SH-SY5Y (cell line): Measurements from ENCODE around the gene MRPS15.

Experiments used
- GATA2 ChIP-seq: IDR thresholded peaks from 2 replicates; pipeline ENCODE4 v1.6.1; 2011; ENCODE audit warnings: mild to moderate bottlenecking, low read depth, low read length
- GATA3 ChIP-seq: IDR thresholded peaks from 2 replicates; pipeline ENCODE4 v1.6.1; 2011; ENCODE audit warnings: low read depth, mild to moderate bottlenecking, low read length, moderate library complexity

DNA sequence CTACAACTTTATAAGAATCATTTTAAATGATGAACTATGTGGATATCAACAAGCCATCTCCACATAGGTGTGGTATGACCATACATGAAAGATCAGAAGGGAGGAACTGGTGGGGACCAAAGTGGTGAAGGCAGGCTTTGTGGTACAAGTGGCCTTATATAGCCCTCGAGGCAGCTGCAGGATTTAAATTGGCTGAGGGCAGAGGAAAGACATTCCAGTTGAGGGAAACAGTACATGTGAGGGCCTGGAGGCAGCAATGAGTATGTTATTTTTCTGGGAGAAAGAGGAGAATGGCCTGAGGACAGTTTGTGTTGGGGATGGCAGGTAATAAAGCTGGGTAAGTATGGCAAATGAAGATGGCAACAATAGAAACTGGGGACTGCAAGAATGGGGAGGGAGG is 31.1 kb downstream of the MRPS15 start:
- no peak for TF ChIP-seq GATA3
- TF ChIP-seq GATA2, result no peak
